ENCODE measurements around the gene MFSD12.

DNA sequence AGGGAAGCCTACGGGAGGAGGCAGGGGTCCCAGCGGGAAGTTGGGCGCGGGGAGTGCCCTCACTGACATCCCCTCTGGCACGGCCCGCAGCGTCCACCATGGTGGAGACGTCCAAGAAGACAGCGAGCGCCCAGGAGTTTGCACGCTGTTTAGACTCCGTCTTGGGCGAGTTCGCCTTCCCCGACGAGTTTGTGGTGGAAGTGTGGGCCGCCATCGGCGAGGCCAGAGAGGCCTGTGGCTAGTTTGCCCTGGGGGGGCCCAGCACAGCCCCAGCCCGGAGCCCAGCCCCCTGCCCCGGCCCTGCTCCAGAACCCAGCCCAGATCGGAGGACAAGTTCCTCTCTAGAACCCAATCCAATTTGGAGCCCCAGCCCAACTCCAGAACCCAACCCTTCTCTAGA is 32.6 kb upstream of the MFSD12 start:
- TF ChIP-seq, protein P1, sequence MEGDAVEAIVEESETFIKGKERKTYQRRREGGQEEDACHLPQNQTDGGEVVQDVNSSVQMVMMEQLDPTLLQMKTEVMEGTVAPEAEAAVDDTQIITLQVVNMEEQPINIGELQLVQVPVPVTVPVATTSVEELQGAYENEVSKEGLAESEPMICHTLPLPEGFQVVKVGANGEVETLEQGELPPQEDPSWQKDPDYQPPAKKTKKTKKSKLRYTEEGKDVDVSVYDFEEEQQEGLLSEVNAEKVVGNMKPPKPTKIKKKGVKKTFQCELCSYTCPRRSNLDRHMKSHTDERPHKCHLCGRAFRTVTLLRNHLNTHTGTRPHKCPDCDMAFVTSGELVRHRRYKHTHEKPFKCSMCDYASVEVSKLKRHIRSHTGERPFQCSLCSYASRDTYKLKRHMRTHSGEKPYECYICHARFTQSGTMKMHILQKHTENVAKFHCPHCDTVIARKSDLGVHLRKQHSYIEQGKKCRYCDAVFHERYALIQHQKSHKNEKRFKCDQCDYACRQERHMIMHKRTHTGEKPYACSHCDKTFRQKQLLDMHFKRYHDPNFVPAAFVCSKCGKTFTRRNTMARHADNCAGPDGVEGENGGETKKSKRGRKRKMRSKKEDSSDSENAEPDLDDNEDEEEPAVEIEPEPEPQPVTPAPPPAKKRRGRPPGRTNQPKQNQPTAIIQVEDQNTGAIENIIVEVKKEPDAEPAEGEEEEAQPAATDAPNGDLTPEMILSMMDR (IDR thresholded peaks at IDR 0.05), result no peak
- TF ChIP-seq POLR2A (IDR thresholded peaks at IDR 0.05), result no peak

Measured in heart left ventricle (tissue), 13 donors.